Measurements from ENCODE around the gene GPR35.

The GPR35 gene

GRCh38 chr2:240597419-240598181 is 27.7 kb upstream of the GPR35 start:
- H3K4me3 ChIP-seq (replicated peaks; ENCODE audit: insufficient read depth, low read length), result no peak overlapping the region
- no peak for DNase-seq (ENCODE audit: low read depth in 1 of 2, low spot score in 1 of 2)
- TF ChIP-seq POLR2AphosphoS5 (IDR thresholded peaks at IDR 0.05; ENCODE audit: low read depth), result no peak
- no peak for TF ChIP-seq SPI1 (IDR thresholded peaks at IDR 0.05; ENCODE audit: borderline replicate concordance, low read depth)
- TF ChIP-seq, protein P1, sequence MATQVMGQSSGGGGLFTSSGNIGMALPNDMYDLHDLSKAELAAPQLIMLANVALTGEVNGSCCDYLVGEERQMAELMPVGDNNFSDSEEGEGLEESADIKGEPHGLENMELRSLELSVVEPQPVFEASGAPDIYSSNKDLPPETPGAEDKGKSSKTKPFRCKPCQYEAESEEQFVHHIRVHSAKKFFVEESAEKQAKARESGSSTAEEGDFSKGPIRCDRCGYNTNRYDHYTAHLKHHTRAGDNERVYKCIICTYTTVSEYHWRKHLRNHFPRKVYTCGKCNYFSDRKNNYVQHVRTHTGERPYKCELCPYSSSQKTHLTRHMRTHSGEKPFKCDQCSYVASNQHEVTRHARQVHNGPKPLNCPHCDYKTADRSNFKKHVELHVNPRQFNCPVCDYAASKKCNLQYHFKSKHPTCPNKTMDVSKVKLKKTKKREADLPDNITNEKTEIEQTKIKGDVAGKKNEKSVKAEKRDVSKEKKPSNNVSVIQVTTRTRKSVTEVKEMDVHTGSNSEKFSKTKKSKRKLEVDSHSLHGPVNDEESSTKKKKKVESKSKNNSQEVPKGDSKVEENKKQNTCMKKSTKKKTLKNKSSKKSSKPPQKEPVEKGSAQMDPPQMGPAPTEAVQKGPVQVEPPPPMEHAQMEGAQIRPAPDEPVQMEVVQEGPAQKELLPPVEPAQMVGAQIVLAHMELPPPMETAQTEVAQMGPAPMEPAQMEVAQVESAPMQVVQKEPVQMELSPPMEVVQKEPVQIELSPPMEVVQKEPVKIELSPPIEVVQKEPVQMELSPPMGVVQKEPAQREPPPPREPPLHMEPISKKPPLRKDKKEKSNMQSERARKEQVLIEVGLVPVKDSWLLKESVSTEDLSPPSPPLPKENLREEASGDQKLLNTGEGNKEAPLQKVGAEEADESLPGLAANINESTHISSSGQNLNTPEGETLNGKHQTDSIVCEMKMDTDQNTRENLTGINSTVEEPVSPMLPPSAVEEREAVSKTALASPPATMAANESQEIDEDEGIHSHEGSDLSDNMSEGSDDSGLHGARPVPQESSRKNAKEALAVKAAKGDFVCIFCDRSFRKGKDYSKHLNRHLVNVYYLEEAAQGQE (IDR thresholded peaks at IDR 0.05; ENCODE audit: insufficient replicate concordance, low read depth), result no peak
- no peak for TF ChIP-seq GABPA (IDR thresholded peaks at IDR 0.05; ENCODE audit: low read depth)
- TF ChIP-seq CTCF (IDR thresholded peaks at IDR 0.05; ENCODE audit: insufficient read depth, low read length), result no peak
- H3K27me3 ChIP-seq (ENCODE audit: insufficient read depth, poor library complexity, severe bottlenecking), result no peaks in the 10 kb centered on the region
- H3K27ac ChIP-seq (replicated peaks), result no peak overlapping the region

- DNase-seq (ENCODE audit: low read depth in 1 of 2, low spot score in 1 of 2), result no peak
- TF ChIP-seq, protein P1 (IDR thresholded peaks at IDR 0.05; ENCODE audit: insufficient replicate concordance, low read depth), result no peak
- TF ChIP-seq GABPA (IDR thresholded peaks at IDR 0.05; ENCODE audit: low read depth) (no peak), CTCF (IDR thresholded peaks at IDR 0.05; ENCODE audit: insufficient read depth, low read length) (no peak), SPI1 (IDR thresholded peaks at IDR 0.05; ENCODE audit: borderline replicate concordance, low read depth) (no peak), POLR2AphosphoS5 (IDR thresholded peaks at IDR 0.05; ENCODE audit: low read depth) (no peak)
- H3K27me3 ChIP-seq (ENCODE audit: insufficient read depth, poor library complexity, severe bottlenecking), result no peaks in the 10 kb centered on the region
- no peak overlapping the region for H3K27ac ChIP-seq (replicated peaks)
- H3K4me3 ChIP-seq (replicated peaks; ENCODE audit: insufficient read depth, low read length), result no peak overlapping the region
Measured at GRCh38 chr2:240598311-240598911, 26.9 kb upstream of the GPR35 start.

DNA sequence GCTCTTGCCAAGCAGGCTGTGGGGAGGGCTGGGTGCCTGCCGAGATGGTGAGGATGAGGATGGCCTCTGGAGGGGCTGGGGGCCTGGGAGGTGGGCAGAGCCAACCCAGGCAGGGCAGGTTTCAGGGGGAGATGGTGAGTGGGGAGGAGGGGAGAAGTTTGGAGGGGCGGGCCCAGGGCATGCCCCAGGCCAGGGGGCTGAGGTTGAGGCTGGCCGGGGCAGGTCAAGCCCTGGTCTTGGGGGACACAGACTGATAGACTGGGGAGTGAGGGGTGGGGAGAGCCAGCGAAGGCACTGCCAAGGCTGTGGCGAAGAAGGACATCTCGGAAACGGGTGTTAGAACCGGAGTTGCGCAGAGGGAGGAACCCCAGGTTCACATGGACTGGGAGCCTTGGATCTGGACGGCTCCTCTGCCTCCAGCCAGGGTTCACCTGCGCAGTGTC is 26.1 kb upstream of the GPR35 start:
- Histone ChIP-seq H3K4me3 (replicated peaks; ENCODE audit: insufficient read depth, low read length) (no peak overlapping the region), H3K27ac (replicated peaks) (no peak overlapping the region), H3K27me3 (ENCODE audit: insufficient read depth, poor library complexity, severe bottlenecking) (no peaks in the 10 kb centered on the region)
- no peak for DNase-seq (ENCODE audit: low read depth in 1 of 2, low spot score in 1 of 2)
- TF ChIP-seq CTCF (IDR thresholded peaks at IDR 0.05; ENCODE audit: insufficient read depth, low read length) (no peak), SPI1 (IDR thresholded peaks at IDR 0.05; ENCODE audit: borderline replicate concordance, low read depth) (no peak), POLR2AphosphoS5 (IDR thresholded peaks at IDR 0.05; ENCODE audit: low read depth) (no peak), GABPA (IDR thresholded peaks at IDR 0.05; ENCODE audit: low read depth) (no peak)
- TF ChIP-seq, protein P1 (IDR thresholded peaks at IDR 0.05; ENCODE audit: insufficient replicate concordance, low read depth), result no peak

Measured in HL-60 (cell line).